Keratinocyte (primary cell): ENCODE measurements around the gene SLC5A2.

ENCODE experiments used
- CTCF ChIP-seq, 3 experiments: IDR thresholded peaks in 1 of 3; conservative IDR thresholded peaks in 1 of 3; optimal IDR thresholded peaks in 1 of 3; 2 replicates in 2 of 3; 3 replicates in 1 of 3; pipeline versions ENCODE3 to v1.5.1; 2011; ENCODE audit warnings: low read length in 3 of 3, mild to moderate bottlenecking in 3 of 3, moderate library complexity in 2 of 3, control low read depth in 1 of 3, inconsistent platforms in 1 of 3; ENCODE audit not compliant: insufficient read depth in 2 of 3; ENCODE audit errors: extremely low read depth in 1 of 3
- EZH2 ChIP-seq: IDR thresholded peaks from one replicate; pipeline ENCODE4 v1.6.1; 2012; ENCODE audit warnings: inconsistent platforms, mild to moderate bottlenecking, low read length, moderate library complexity

DNA sequence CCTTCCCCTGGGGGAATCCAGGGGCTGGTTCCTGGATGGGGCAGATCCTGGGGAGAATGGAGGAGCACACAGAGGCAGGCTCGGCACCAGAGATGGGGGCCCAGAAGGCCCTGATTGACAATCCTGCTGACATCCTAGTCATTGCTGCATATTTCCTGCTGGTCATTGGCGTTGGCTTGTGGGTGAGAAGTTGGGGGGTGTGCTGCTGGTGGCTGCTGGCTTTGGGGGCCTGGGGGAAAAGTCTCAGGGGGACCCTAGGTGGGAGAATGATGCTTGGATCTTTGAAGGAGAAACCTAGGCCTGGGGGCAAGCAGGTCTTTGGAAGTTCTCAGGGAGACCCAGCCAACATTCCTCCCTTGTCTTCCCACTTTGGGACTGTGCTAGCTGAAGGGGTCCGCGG is at the start of gene SLC5A2:
- TF ChIP-seq EZH2 (no peak), CTCF (optimal IDR thresholded peaks at IDR 0.05 in 1 of 3, IDR thresholded peaks at IDR 0.05 in 1 of 3, conservative IDR thresholded peaks at IDR 0.05 in 1 of 3; ENCODE audit: extremely low read depth in 1 of 3, insufficient read depth in 2 of 3, low read length in 3 of 3) (no peak)
